HTERT RPE-1 (cell line): ENCODE data around the gene CYP46A1.

Experiments used
- in situ Hi-C: fragments of 300-500 bp; cut with MboI; formaldehyde crosslinking; loops from 4 replicates; pipeline ENCODE4 v1.14.3; 2020; ENCODE audit warnings: low sequenced_read_pairs

Gene CYP46A1

GRCh38 chr14:99727096-99727870 lies 43.2 kb downstream of the CYP46A1 start:
- in situ Hi-C loops = no loop called here

DNA sequence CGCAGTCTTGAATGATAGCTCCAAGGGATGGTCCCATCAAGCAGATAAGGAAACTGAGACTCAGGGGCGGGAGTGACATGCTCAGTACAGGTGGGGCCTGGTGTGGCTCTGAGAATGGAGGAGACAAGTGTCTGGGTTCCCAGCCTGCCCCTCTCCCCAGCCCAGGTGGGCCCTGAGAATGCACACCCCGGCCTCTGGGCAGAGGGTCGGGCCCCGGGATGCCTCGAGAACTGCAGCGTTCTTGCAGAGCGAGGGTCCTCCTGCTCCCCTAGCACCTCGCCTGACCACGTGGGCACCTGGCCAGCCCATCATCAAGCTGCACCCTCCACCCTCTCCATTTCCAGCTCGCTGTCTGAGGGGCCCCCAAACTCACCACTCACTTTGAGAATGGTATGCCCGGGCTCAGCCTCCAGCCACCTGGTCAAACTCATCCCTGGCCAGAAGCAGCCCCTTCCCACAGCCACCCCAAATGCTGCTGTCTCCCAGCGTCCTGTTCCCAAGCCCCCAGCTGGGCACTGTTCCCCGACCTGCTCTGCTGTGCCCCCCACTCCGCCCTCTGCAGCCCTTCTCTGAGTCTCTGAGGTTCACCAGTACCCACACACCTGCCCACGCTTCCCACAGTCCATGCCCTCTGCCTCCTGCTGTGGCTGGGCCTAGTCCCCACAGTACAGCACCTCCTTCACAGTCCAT lies 44.3 kb downstream of the CYP46A1 start:
- in situ Hi-C loops = no loop called here

- in situ Hi-C loops = no loop called here
Measured at GRCh38 chr14:99728981-99729451, 44.9 kb downstream of the CYP46A1 start.

GRCh38 chr14:99729991-99730875 lies 46.1 kb downstream of the CYP46A1 start:
- in situ Hi-C loops = no loop called here

- in situ Hi-C loops = no loop called here
Measured at GRCh38 chr14:99730876-99731546, 46.9 kb downstream of the CYP46A1 start.

- in situ Hi-C loops = no loop called here
Measured at GRCh38 chr14:99731547-99732435, 47.7 kb downstream of the CYP46A1 start.

GRCh38 chr14:99732436-99733210 lies 48.5 kb downstream of the CYP46A1 start:
- in situ Hi-C loops = no loop called here

GRCh38 chr14:99733211-99733539 lies 49.1 kb downstream of the CYP46A1 start:
- in situ Hi-C loops = no loop called here

- in situ Hi-C loops = no loop called here
Measured at GRCh38 chr14:99733540-99734405, 49.7 kb downstream of the CYP46A1 start.

DNA sequence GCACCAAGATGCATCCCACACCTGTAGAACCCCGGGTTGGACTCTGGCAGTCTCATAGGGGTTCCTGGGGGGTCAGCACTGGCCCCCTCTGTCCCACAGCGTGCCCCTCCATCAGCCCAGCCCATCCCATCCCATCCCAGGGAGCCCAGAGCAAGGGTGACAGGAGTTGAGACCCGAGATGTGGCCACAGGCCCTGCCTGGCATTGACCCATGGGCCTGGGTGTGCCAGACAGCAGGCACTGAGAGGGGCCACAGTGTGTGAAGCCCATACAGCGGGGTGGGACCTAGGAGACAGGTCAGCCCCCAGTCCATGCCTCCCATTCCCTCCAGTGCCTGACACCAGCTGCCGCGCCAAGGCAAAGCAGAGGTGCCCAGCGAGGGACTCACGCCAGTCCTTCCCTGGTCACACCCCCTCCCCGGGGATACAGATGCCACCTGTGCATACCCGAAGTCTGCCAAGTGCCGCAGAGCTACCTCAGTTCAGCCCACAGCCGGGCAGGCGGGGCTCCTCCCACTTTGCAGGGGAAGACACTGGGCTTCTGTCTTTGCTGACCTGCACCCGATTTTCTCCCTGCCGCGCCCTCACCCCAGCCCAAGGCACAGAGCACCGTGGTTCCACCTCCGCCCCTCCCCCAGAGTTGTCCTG lies 50.4 kb downstream of the CYP46A1 start:
- in situ Hi-C loops = no loop called here

- in situ Hi-C loops = no loop called here
Measured at GRCh38 chr14:99735189-99736135, 51.4 kb downstream of the CYP46A1 start.

GRCh38 chr14:99736603-99737371 lies 52.7 kb downstream of the CYP46A1 start:
- in situ Hi-C loops = no loop called here

DNA sequence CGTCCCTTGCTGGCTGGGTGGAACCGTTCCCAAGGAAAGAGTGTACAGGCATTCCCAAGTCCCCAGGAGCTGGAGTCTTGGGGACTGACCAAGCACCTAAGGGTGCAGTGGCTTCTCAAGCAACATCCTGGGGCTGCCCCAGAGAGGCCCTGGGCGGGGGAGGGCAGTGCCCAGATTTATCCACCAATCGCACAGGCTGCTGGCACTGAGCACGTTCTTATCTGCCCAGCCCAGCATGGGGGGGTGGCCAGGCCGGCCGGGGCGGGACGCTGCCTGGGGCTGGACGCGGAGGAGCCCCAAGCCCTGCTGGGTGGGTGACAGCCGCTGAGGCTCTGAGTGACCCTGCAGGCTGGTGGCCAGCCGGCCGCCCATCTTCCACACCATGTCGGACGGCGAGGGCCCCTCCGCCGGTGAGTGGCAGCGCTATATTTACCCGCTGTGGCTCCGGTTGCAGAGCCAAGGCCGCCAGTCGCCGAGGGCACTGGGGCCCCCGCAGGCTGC lies 53.4 kb downstream of the CYP46A1 start:
- in situ Hi-C loops = no loop called here

- in situ Hi-C loops = no loop called here
Measured at GRCh38 chr14:99737956-99738667, 54.0 kb downstream of the CYP46A1 start.

GRCh38 chr14:99740411-99740810 lies 56.3 kb downstream of the CYP46A1 start:
- in situ Hi-C loops = no loop called here
